LoVo (cell line): ENCODE data around the gene FAM229A.

Experiments used
- DNase-seq: peaks from one replicate; pipeline ENCODE4 v3.0.0-alpha.2; 2016; ENCODE audit warnings: low spot score

The FAM229A gene

GRCh38 chr1:32329931-32330466, 32.3 kb downstream of the FAM229A start:
- DNase-seq = no peak

GRCh38 chr1:32327204-32327603, 35.1 kb downstream of the FAM229A start:
- no peak for DNase-seq

DNA sequence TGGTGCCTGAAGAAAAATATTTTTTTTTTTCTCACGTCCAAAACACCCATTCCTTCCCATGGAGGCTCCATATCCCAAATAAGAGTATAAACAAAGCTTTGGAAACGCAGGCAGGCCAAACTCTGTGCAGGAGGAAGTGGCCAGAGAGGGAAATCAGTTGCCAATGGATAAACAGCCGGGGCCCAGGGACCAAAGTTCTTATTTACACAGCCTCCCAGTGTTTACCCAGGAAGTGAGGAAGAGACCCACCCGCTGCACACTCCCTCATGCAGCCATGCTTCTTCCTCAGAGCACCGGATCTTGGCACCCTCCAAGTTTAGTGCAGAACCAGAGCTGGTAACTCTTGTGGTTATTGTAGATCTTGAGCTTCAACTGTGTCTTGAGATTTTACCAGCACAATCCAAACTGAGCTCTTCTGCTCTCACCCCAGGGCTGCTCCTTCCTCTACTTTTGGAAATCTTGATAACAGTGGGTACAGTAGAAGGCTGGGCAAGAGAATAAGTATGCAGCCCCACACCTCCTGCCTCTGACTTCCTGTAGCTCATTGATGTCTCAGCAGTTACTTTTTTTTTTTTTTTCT, 40.5 kb downstream of the FAM229A start:
- peak; percentile 88 for DNase-seq

- no peak for DNase-seq
Observed at GRCh38 chr1:32318127-32318869, 44.0 kb downstream of the FAM229A start.

GRCh38 chr1:32316903-32317277, 45.4 kb downstream of the FAM229A start:
- DNase-seq = no peak

DNA sequence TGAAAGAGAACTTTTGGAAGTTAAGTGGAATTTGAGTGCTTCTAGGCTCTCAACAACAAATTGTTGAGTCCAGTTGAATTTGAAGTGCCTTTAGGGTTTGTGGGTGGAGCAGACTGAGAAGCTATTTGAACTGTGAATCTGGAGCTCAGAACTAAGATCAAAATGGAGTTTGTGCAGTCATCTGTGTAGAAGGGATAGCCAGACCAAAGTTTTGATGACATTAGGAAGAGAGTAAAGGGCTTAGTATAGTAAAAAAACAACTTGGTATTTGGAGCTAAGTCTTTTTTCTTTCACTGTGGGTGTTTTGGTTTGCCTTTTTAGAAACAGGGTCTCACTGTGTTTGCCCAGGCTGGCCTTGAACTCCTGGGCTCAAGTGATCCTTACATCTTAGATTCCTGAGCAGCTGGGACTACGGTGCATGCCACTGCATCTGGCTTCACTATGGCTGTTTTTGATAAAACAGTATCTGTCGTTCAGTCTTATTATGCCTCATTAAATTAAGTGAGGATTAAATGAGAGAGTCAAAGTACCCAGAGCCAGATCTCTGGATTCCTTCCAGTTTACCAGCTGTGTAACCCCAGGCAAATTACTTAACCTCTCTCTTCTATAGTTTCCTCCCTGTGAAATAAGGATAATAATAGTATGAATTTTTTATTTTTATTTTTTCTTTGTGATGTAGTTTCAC, 50.4 kb downstream of the FAM229A start:
- no peak for DNase-seq
